CD8-positive, alpha-beta memory T cell (primary cell): ENCODE data around the gene SEC22A. TPM values are rescaled to one million over a fixed set of nuclear protein-coding genes. Genes with fewer than 3 reads are reported as not detected.

Source experiments
- CTCF ChIA-PET: fragments of 350-600 bp; sonication (Branson Sonifier 250); formaldehyde crosslinking; loops from one replicate; lab custom pipeline; 2021; ENCODE audit warnings: antibody characterized with exemption; lab: Charles Lee
- POLR2A ChIA-PET: fragments of 350-600 bp; sonication (Branson Sonifier 250); formaldehyde crosslinking; loops from one replicate; lab custom pipeline; 2021; ENCODE audit warnings: antibody characterized with exemption; lab: Charles Lee
- DNase-seq, 5 donors: peaks; one replicate each; pipeline versions ENCODE4 v3.0.0 to v3.0.0-alpha.2; 2020 to 2022; ENCODE audit warnings: mixed read lengths in 1 of 5
- H3K27ac ChIP-seq: one replicate; pipeline ENCODE4 v1.7.0; 2013; ENCODE audit warnings: low read depth, mild to moderate bottlenecking, low read length, moderate library complexity
- H3K27me3 ChIP-seq: 2 replicates; pipeline ENCODE4 v1.7.0; 2013; ENCODE audit warnings: low read length, mild to moderate bottlenecking; ENCODE audit not compliant: insufficient read depth, poor library complexity, severe bottlenecking
- H3K36me3 ChIP-seq: 2 replicates; pipeline ENCODE4 v1.7.0; 2013; ENCODE audit warnings: mild to moderate bottlenecking, low read length, moderate library complexity; ENCODE audit not compliant: insufficient read depth
- H3K4me1 ChIP-seq: 2 replicates; pipeline ENCODE4 v1.7.0; 2013; ENCODE audit warnings: mild to moderate bottlenecking, low read length, moderate library complexity; ENCODE audit not compliant: insufficient read depth
- H3K4me3 ChIP-seq: 2 replicates; pipeline ENCODE4 v1.7.0; 2013; ENCODE audit warnings: mild to moderate bottlenecking, low read length
- H3K9me3 ChIP-seq: 2 replicates; pipeline ENCODE4 v1.7.0; 2013; ENCODE audit warnings: mild to moderate bottlenecking, low read length
- H3K27ac Mint-ChIP-seq, 8 donors: one replicate each; pipeline ENCODE4 v1.8.0; 2020 to 2021; ENCODE audit warnings: mixed read lengths in 8 of 8, mild to moderate bottlenecking in 6 of 8, inconsistent platforms in 3 of 8, moderate library complexity in 3 of 8
- H3K27me3 Mint-ChIP-seq, 2 donors: one replicate each; pipeline ENCODE4 v1.8.0; 2020 to 2021; ENCODE audit warnings: mixed read lengths in 2 of 2, mild to moderate bottlenecking in 1 of 2, moderate library complexity in 1 of 2
- H3K36me3 Mint-ChIP-seq, 3 donors: one replicate each; pipeline ENCODE4 v1.8.0; 2020 to 2021; ENCODE audit warnings: mixed read lengths in 3 of 3, inconsistent platforms in 1 of 3, mild to moderate bottlenecking in 1 of 3
- H3K4me1 Mint-ChIP-seq, 3 donors: one replicate each; pipeline ENCODE4 v1.8.0; 2020 to 2021; ENCODE audit warnings: mixed read lengths in 3 of 3, inconsistent platforms in 1 of 3, mild to moderate bottlenecking in 1 of 3
- H3K4me3 Mint-ChIP-seq, 7 donors: one replicate each; pipeline ENCODE4 v1.8.0; 2020 to 2021; ENCODE audit warnings: mixed read lengths in 7 of 7, mild to moderate bottlenecking in 6 of 7, moderate library complexity in 4 of 7, inconsistent platforms in 2 of 7
- H3K9me3 Mint-ChIP-seq, 5 donors: one replicate each; pipeline ENCODE4 v1.8.0; 2020 to 2022; ENCODE audit warnings: mixed read lengths in 5 of 5, mild to moderate bottlenecking in 3 of 5, moderate library complexity in 2 of 5, inconsistent platforms in 1 of 5
- polyA plus RNA-seq: library from polyadenylated mRNA; unstranded; fragments of 300-500 nt; fragmentation: Illumina TruSeq; gene quantifications from one replicate; pipeline ENCODE4 v1.2.3, GENCODE V29; 2021
- total RNA-seq, 2 experiments: library from RNA; stranded (reverse); gene quantifications; one replicate each; pipeline ENCODE4 v1.2.3, GENCODE V29; 2021

The SEC22A gene
- total and polyA plus RNA-seq, 3 experiments from 2014 or later, result 12.7 to 21.6 (median 19.3) TPM

- POLR2A ChIA-PET, result no interaction called here
- H3K4me3 Mint-ChIP-seq, result no peak overlapping the region
- Histone ChIP-seq H3K4me1 (no peaks in the 10 kb centered on the region), H3K36me3 (no peaks in the 10 kb centered on the region), H3K27me3 (no peaks in the 10 kb centered on the region), H3K27ac (no peak overlapping the region), H3K9me3 (no peaks in the 10 kb centered on the region), H3K4me3 (no peak overlapping the region)
- CTCF ChIA-PET, result interaction anchor here (0.9 kb wide), 1 partner anchor 40 kb away, joined by 4 read pairs; no protein-coding TSS in a partner anchor
- H3K27ac Mint-ChIP-seq, result no peak overlapping the region
- H3K27me3 Mint-ChIP-seq, result peaks cover 0 to 1% of the 10 kb centered on the region in 2 donors
- no peaks in the 10 kb centered on the region for H3K9me3 Mint-ChIP-seq
- peaks cover 0 to 1% (median 0%) of the 10 kb centered on the region in 3 donors for H3K36me3 Mint-ChIP-seq
- H3K4me1 Mint-ChIP-seq, result no peaks in the 10 kb centered on the region
- no peak for DNase-seq
Observed at GRCh38 chr3:123286308-123287023, 84.7 kb downstream of the SEC22A start.

GRCh38 chr3:123287051-123287961, 85.6 kb downstream of the SEC22A start:
- H3K27ac Mint-ChIP-seq, result no peak overlapping the region
- H3K9me3 ChIP-seq, result no peaks in the 10 kb centered on the region
- no peak overlapping the region for H3K4me3 Mint-ChIP-seq
- no peak for DNase-seq
- no peaks in the 10 kb centered on the region for H3K27me3 ChIP-seq
- ChIA-PET POLR2A (no interaction called here), CTCF (no interaction called here)
- H3K27me3 Mint-ChIP-seq, result peaks cover 1 to 4% of the 10 kb centered on the region in 2 donors
- no peaks in the 10 kb centered on the region for H3K4me1 Mint-ChIP-seq
- H3K9me3 Mint-ChIP-seq, result no peaks in the 10 kb centered on the region
- H3K4me3 ChIP-seq, result no peak overlapping the region
- H3K36me3 Mint-ChIP-seq, result no peaks in the 10 kb centered on the region
- no peaks in the 10 kb centered on the region for H3K36me3 ChIP-seq
- H3K27ac ChIP-seq, result no peak overlapping the region
- H3K4me1 ChIP-seq, result no peaks in the 10 kb centered on the region

GRCh38 chr3:123287962-123288302, 86.2 kb downstream of the SEC22A start:
- Histone ChIP-seq H3K27me3 (no peaks in the 10 kb centered on the region), H3K4me3 (no peak overlapping the region), H3K4me1 (no peaks in the 10 kb centered on the region), H3K27ac (no peak overlapping the region), H3K9me3 (no peaks in the 10 kb centered on the region), H3K36me3 (no peaks in the 10 kb centered on the region)
- DNase-seq, result no peak
- Mint-ChIP-seq H3K27ac (no peak overlapping the region), H3K27me3 (peaks cover 1 to 4% of the 10 kb centered on the region in 2 donors), H3K9me3 (no peaks in the 10 kb centered on the region), H3K36me3 (no peaks in the 10 kb centered on the region), H3K4me3 (no peak overlapping the region), H3K4me1 (no peaks in the 10 kb centered on the region)
- ChIA-PET CTCF (no interaction called here), POLR2A (no interaction called here)

GRCh38 chr3:123289391-123290106, 87.8 kb downstream of the SEC22A start:
- Histone ChIP-seq H3K27ac (no peak overlapping the region), H3K4me1 (no peaks in the 10 kb centered on the region), H3K4me3 (no peak overlapping the region), H3K36me3 (no peaks in the 10 kb centered on the region), H3K27me3 (no peaks in the 10 kb centered on the region), H3K9me3 (no peaks in the 10 kb centered on the region)
- H3K36me3 Mint-ChIP-seq, result no peaks in the 10 kb centered on the region
- H3K27ac Mint-ChIP-seq, result no peak overlapping the region
- no peaks in the 10 kb centered on the region for H3K9me3 Mint-ChIP-seq
- ChIA-PET POLR2A (no interaction called here), CTCF (no interaction called here)
- no peak overlapping the region for H3K4me3 Mint-ChIP-seq
- H3K27me3 Mint-ChIP-seq, result peaks cover 9 to 14% of the 10 kb centered on the region in 2 donors
- H3K4me1 Mint-ChIP-seq, result no peaks in the 10 kb centered on the region
- no peak for DNase-seq

- Mint-ChIP-seq H3K4me3 (no peak overlapping the region), H3K4me1 (no peaks in the 10 kb centered on the region), H3K9me3 (no peaks in the 10 kb centered on the region), H3K27ac (no peak overlapping the region), H3K27me3 (peaks cover 11 to 15% of the 10 kb centered on the region in 2 donors), H3K36me3 (no peaks in the 10 kb centered on the region)
- Histone ChIP-seq H3K9me3 (no peaks in the 10 kb centered on the region), H3K4me3 (no peak overlapping the region), H3K4me1 (no peaks in the 10 kb centered on the region), H3K36me3 (no peaks in the 10 kb centered on the region), H3K27ac (no peak overlapping the region), H3K27me3 (no peaks in the 10 kb centered on the region)
- ChIA-PET CTCF (no interaction called here), POLR2A (no interaction called here)
- no peak for DNase-seq
Observed at GRCh38 chr3:123290107-123290930, 88.6 kb downstream of the SEC22A start.

GRCh38 chr3:123290962-123291361, 89.2 kb downstream of the SEC22A start:
- Histone ChIP-seq H3K9me3 (no peaks in the 10 kb centered on the region), H3K27me3 (no peaks in the 10 kb centered on the region), H3K4me3 (no peak overlapping the region), H3K27ac (no peak overlapping the region), H3K4me1 (no peaks in the 10 kb centered on the region), H3K36me3 (no peaks in the 10 kb centered on the region)
- POLR2A ChIA-PET, result no interaction called here
- H3K9me3 Mint-ChIP-seq, result no peaks in the 10 kb centered on the region
- H3K27ac Mint-ChIP-seq, result no peak overlapping the region
- H3K27me3 Mint-ChIP-seq, result peaks cover 11 to 15% of the 10 kb centered on the region in 2 donors
- no peaks in the 10 kb centered on the region for H3K36me3 Mint-ChIP-seq
- CTCF ChIA-PET, result no interaction called here
- no peak overlapping the region for H3K4me3 Mint-ChIP-seq
- H3K4me1 Mint-ChIP-seq, result no peaks in the 10 kb centered on the region
- DNase-seq, result no peak

GRCh38 chr3:123291404-123291803, 89.7 kb downstream of the SEC22A start:
- Mint-ChIP-seq H3K4me1 (no peaks in the 10 kb centered on the region), H3K9me3 (no peaks in the 10 kb centered on the region), H3K27me3 (peaks cover 11 to 15% of the 10 kb centered on the region in 2 donors), H3K27ac (no peak overlapping the region), H3K4me3 (no peak overlapping the region), H3K36me3 (no peaks in the 10 kb centered on the region)
- no peak overlapping the region for H3K27ac ChIP-seq
- DNase-seq, result no peak
- ChIA-PET CTCF (no interaction called here), POLR2A (no interaction called here)
- H3K36me3 ChIP-seq, result no peaks in the 10 kb centered on the region
- H3K4me1 ChIP-seq, result no peaks in the 10 kb centered on the region
- no peaks in the 10 kb centered on the region for H3K9me3 ChIP-seq
- no peak overlapping the region for H3K4me3 ChIP-seq
- H3K27me3 ChIP-seq, result no peaks in the 10 kb centered on the region
